ENCODE data around the gene IRS1. TPM values are rescaled to one million over a fixed set of nuclear protein-coding genes. Genes with fewer than 3 reads are reported as not detected.

The IRS1 gene
- total RNA-seq, 1 experiment from 2014 or later = 15.0 TPM

GRCh38 chr2:226699321-226699720 is 100.3 kb downstream of the IRS1 start:
- no peaks in the 10 kb centered on the region for H3K9me3 ChIP-seq (ENCODE audit: control insufficient read depth, low read depth, low read length)
- H3K4me3 Mint-ChIP-seq = no peak overlapping the region
- no peak overlapping the region for H2AFZ ChIP-seq (ENCODE audit: low read length)
- H3K9me3 Mint-ChIP-seq = no peaks in the 10 kb centered on the region; a peak in 1 of 5 replicates
- H2BK120ac ChIP-seq (ENCODE audit: low read depth, low read length, poor library complexity, severe bottlenecking) = no peak overlapping the region
- H2BK12ac ChIP-seq (ENCODE audit: insufficient read length, low read depth, low read length) = no peak overlapping the region
- H3K79me1 ChIP-seq (ENCODE audit: insufficient read depth, low read depth, low read length, poor library complexity, severe bottlenecking) = no peaks in the 10 kb centered on the region
- no peaks in the 10 kb centered on the region for H3K79me2 ChIP-seq (ENCODE audit: insufficient read depth, low read length)
- no peaks in the 10 kb centered on the region for H3K27me3 ChIP-seq (ENCODE audit: insufficient read depth, low read length)
- no peak overlapping the region for H4K8ac ChIP-seq (replicated peaks; ENCODE audit: insufficient read length, low read depth, low read length)
- no peak overlapping the region for H3K4me2 ChIP-seq (ENCODE audit: insufficient read depth, insufficient read length, low read length)
- no peak overlapping the region for H3K14ac ChIP-seq (ENCODE audit: insufficient read depth, low read length)
- no peak overlapping the region for H2BK15ac ChIP-seq (ENCODE audit: low read depth, low read length)
- no peak overlapping the region for H3K18ac ChIP-seq (ENCODE audit: insufficient read length, low read depth, low read length)
- H3K23me2 ChIP-seq (ENCODE audit: insufficient read length, low read depth, low read length, poor library complexity, severe bottlenecking) = no peaks in the 10 kb centered on the region
- no CpG with 5 or more reads among the region's 2 CpGs for WGBS (ENCODE audit: extremely low coverage, insufficient read length, low lambda C conversion rate)
- no peak overlapping the region for H3K4ac ChIP-seq (ENCODE audit: low read depth, low read length)
- H3T11ph ChIP-seq (ENCODE audit: low read length) = no peak overlapping the region
- TF ChIP-seq CTCF (conservative IDR thresholded peaks at IDR 0.05) = no peak
- DNase-seq = no peak
- H4K20me1 ChIP-seq (ENCODE audit: control insufficient read depth, insufficient read depth, insufficient read length) = no peaks in the 10 kb centered on the region
- no peaks in the 10 kb centered on the region; the same call in 1 of the 2 replicates for H3K27me3 Mint-ChIP-seq (ENCODE audit: low read depth)
- no peak overlapping the region for H4K5ac ChIP-seq (ENCODE audit: insufficient read length, low read depth, low read length)
- peaks cover 18 to 19% of the 10 kb centered on the region in 2 experiments for H3K4me1 Mint-ChIP-seq
- no peak overlapping the region for H3K27ac ChIP-seq (ENCODE audit: insufficient read length, low read depth, low read length)
- H2BK5ac ChIP-seq (ENCODE audit: insufficient read length, low read length) = no peak overlapping the region
- H3K9ac ChIP-seq (ENCODE audit: extremely low read depth, insufficient read length, low read length) = no peak overlapping the region
- no peak overlapping the region for H2AK5ac ChIP-seq (ENCODE audit: insufficient read length, low read length)
- H3K56ac ChIP-seq (ENCODE audit: insufficient read length, low read depth, low read length) = no peak overlapping the region
- peaks cover 7% of the 10 kb centered on the region for H3K4me1 ChIP-seq (ENCODE audit: insufficient read depth, low read length)
- no peak overlapping the region for H3K27ac Mint-ChIP-seq
- no peaks in the 10 kb centered on the region; a peak in 2 of 7 replicates for H3K36me3 Mint-ChIP-seq (ENCODE audit: insufficient read depth in 1 of 3, low read depth in 3 of 3)
- H4K91ac ChIP-seq (ENCODE audit: insufficient read length, low read depth, low read length) = no peak overlapping the region
- H3K23ac ChIP-seq (ENCODE audit: insufficient read length, low read depth, low read length) = no peak overlapping the region
- H2BK20ac ChIP-seq (ENCODE audit: low read depth, low read length, poor library complexity, severe bottlenecking) = no peak overlapping the region

All from H9 (cell line).